ENCODE data around the gene MAP1LC3A.

DNA sequence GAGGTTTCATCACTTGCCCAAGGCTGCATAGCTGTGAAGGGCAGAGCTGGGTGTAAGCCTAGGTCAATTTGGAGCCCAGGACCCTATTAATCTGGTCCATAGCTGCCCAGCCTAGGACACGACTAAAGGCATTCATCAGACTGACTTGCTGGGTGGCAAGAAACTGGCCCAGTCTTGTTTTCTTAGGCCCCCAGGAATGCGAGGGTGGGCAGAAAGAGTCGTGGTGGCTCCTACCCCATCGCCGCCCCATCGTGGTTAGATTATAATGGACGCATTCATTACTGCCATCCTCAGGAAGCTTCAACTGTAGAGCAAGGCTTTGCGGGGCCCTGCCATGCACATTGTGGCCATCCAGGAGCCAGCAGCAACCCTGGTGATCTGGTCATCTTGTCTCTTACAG lies 26.2 kb upstream of the MAP1LC3A start:
- TF ChIP-seq, protein P1, sequence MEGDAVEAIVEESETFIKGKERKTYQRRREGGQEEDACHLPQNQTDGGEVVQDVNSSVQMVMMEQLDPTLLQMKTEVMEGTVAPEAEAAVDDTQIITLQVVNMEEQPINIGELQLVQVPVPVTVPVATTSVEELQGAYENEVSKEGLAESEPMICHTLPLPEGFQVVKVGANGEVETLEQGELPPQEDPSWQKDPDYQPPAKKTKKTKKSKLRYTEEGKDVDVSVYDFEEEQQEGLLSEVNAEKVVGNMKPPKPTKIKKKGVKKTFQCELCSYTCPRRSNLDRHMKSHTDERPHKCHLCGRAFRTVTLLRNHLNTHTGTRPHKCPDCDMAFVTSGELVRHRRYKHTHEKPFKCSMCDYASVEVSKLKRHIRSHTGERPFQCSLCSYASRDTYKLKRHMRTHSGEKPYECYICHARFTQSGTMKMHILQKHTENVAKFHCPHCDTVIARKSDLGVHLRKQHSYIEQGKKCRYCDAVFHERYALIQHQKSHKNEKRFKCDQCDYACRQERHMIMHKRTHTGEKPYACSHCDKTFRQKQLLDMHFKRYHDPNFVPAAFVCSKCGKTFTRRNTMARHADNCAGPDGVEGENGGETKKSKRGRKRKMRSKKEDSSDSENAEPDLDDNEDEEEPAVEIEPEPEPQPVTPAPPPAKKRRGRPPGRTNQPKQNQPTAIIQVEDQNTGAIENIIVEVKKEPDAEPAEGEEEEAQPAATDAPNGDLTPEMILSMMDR (IDR thresholded peaks at IDR 0.05), result no peak
- no peak for TF ChIP-seq EZH2 (IDR thresholded peaks at IDR 0.05; ENCODE audit: borderline replicate concordance, insufficient read depth, low read depth, low read length, poor library complexity, severe bottlenecking)

All from B cell (primary cell).